Jurkat, Clone E6-1 (cell line): Measurements from ENCODE around the gene SH3TC1. TPM values are rescaled to one million over a fixed set of nuclear protein-coding genes. Genes with fewer than 3 reads are reported as not detected.

Experiments
- DNase-seq: peaks from one replicate; pipeline ENCODE4 v3.0.0-alpha.2; 2011; ENCODE audit warnings: low read depth, low spot score
- H3K4me3 ChIP-seq: 2 replicates; pipeline ENCODE4 v1.5.1; 2011; ENCODE audit warnings: mild to moderate bottlenecking, low read length, control low read depth, moderate library complexity
- polyA plus RNA-seq: library from polyadenylated mRNA; unstranded; fragments of >200 nt; gene quantifications from one replicate; pipeline ENCODE4 v1.2.1, GENCODE V29; 2012; ENCODE audit warnings: missing spikeins; ENCODE audit not compliant: insufficient read length, insufficient read depth

The SH3TC1 gene
- polyA plus RNA-seq: 16.8 TPM

DNA sequence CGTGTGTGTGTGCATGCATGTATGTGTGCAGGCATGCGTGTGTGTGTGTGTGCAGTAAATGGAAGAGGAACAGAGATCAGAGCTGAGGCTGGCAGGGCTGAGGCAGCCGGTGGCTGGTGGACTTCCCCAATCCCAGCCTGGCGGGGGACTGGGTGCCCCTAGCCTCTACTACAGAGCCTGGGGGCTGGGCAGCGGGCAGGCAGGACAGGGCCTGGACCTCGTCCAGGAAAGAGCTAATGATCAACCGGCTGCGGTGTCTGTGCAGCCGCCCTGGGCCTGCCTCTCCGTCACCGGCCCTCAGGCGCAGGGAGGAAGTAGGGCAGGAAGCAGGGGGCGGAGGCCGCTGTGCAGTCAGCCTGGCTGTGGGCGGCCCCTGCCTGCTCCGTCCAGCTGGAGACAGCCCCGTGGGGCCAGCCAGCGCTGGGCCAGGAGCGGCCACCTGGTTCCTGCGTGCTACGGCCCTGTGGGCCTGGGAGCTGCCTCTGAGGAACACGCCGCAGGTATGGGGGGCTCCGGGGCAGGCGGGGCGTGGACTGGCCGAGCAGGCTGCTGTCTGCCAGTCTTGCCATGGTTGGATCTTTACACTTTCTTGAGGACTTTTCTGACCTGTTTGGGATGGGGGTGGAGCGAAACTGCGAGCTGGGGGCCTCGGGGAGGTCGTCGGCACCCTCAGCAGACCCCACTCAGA, at the start of gene SH3TC1:
SH3TC1 (plus strand) TSS at position 385 of the 688 bp plus-strand sequence. CDS start 5,905 bp downstream, outside the sequence.
- peak within 1 kb of the TSS; percentile 64 for H3K4me3 ChIP-seq
- no peak for DNase-seq

DNA sequence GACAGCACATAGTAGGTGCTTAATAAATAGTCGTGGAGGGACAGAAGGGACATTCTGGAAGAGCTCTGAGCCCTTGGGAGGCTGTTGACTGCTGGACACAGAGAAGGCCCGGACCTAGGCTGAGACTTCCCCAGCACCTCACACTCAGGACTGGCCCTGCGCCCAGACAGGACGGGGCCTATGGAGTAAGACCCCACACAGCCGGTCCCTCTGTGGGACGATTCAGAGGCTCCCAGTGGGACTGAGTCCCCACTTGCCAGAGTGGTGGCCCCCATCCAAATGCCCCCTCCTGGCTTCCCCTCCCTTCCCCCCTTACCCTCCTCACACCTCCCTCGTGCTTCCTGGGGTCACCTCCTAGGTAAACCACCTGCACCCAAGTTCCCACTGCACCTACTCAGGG, 49.4 kb upstream of the SH3TC1 start:
- H3K4me3 ChIP-seq: no peak overlapping the region
- no peak for DNase-seq

DNA sequence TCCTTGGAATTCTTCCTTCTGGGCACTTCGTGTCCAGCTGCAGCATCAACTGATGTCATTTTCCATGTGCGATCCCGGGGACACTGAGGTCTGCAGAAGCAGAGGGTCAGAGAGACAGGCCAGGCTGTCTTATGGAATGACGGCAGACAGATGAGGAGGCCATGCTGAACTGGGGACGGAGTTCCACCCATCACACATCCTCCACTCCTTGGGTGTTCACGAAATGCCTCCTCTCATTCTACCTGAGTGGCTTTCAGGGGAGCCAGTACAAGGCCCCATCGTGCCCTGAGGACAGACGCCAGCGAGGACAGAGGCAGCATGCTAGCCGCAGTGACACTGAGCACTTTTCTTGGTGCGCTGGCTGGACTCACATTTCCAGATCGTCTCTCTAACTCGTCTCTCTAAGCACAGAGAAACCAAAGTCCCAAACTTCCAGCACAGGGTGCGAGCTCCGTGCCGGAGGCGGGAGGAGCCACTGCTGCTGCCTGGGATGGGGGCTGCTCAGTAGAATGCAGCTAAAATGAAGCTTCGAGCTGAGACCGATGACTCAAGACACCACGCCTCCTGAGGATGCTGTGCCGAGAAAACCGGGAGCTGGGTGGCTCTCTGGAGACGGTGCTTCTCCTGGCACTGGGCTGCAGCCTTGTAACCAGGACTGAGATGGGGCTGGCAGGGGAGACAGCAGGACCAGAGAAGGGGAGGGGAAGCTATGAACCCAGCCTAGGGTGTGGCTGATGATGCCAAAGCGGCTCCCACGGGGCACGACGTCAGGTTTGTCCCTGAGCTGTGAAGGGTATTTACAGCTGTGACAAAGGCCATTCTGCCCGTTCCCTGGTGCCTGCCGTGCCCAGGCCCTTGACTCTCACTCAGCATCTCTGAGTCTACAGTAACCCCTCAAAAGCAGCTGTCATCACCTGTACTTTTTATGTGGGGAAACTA, 48.7 kb upstream of the SH3TC1 start:
- DNase-seq: no peak
- H3K4me3 ChIP-seq: no peak overlapping the region

DNA sequence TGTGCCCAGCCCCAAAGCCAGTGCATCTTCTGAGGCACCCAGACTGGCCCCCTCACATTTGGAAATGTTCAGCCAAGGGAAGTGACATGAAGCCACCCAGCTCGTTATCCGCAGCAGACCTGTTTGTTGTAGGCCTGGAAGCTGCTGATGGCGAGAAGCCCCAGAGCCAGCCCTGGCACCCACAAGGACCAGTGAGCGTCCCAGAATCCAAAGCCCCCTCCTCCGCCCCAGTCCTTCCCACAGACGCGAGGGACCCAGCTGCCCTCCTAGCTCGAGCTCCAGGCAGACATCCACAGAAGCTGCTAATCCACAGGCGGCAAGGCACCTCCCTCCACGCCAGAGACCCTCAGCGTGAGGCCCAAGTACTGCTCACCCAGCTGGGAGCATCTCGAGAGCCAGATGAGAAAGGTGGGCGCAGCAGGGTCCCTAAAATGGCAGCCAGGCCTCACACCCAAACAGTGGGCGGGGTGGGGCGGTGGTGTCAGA, 47.9 kb upstream of the SH3TC1 start:
- DNase-seq: no peak
- no peak overlapping the region for H3K4me3 ChIP-seq

DNA sequence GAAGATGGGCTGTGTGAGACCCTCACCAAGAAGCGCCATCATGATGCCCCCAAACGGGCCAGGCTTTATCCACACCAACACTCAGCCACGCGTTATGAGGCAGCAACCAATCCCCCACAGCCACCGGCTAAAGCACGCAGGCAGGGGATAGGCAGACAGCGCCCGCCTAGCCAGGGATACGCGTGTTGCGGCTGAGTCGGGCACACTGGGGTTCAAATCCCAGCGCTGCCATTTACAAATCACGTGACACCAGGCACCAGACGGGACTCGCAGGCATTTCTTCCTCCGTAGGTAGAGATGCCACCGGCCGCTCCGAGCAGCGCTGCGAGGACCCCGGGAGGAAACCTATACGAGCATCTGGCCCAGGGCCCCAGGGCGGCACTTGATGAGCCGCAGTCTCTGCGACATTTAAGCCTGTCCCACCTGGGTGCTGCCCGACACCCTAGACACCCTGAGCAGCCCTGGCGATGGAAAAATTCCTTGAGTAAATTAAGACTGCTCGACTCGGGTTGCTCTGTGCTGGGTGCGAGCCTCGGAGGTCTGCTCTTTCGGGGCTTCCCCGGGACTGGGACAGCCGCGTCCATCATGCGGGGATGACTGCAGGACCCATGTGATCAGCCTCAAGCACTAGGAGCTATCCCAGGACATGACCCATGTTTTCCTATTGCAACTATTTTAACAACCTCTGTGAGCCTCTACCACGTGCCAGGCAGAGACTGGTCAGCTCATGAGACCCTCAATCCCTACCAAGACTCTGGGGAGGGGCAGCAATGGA, 46.8 kb upstream of the SH3TC1 start:
- DNase-seq: no peak
- H3K4me3 ChIP-seq: no peak overlapping the region

DNA sequence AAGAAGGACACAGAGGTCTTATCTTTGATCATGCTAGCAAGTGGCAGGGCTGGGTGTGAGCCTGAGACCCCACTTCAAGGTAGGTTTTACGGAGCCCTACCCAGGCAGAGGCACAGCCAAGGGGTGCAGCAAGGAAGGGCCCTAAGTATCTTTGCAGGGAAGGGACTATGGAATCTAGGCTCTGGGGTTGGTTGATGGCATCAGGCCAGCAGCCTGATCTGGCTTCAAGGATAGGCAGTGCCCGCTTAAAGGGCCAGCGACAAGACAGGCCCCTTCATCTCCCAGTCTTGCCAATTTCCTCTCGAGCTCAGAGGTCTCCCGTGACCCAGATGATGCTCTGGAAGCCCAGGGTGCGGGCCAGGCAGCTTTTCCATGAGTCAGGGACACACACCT, 46.2 kb upstream of the SH3TC1 start:
- no peak for DNase-seq
- H3K4me3 ChIP-seq: no peak overlapping the region

DNA sequence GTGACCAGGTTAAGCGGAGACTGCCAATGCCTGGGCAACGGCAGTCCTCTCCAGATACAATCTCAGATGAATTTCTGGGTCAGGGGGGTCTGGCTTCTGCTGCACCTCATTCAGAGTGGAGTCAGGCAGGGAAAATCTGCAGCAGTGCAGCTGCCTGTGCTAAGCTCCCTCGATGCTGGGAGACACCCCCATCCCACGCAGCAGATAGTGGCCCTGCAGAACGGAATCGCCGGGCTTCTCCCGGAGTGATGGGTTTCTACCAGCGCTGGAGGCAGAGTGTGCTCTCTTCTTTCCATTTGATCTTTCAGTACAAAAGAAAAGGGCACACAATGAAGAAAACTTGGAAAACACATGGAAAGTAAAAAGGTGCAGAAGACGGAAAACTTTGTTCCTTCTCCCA, 45.6 kb upstream of the SH3TC1 start:
- DNase-seq: no peak

DNA sequence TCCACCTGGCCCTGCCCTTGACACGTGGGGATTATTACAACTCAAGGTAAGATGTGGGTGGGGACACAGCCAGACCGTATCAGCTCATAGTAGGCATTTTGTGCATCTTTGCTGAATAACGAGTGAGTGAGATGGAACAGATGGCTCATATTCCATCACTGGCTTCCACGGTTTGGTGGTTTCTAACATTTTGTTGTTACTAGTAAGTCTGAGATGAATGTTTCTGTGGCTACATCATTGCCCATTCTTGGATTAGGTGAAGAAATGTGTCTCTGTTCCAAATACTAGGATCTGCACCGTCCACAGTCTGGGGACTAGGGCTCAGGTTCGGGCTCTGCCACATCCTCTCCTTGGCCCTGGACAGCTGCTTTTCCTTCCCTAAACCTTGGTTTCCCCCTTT, 44.0 kb upstream of the SH3TC1 start:
- no peak for DNase-seq
- H3K4me3 ChIP-seq: no peak overlapping the region

More for the DNA sequence above, 45.6 kb upstream of the SH3TC1 start:
- H3K4me3 ChIP-seq: no peak overlapping the region

DNA sequence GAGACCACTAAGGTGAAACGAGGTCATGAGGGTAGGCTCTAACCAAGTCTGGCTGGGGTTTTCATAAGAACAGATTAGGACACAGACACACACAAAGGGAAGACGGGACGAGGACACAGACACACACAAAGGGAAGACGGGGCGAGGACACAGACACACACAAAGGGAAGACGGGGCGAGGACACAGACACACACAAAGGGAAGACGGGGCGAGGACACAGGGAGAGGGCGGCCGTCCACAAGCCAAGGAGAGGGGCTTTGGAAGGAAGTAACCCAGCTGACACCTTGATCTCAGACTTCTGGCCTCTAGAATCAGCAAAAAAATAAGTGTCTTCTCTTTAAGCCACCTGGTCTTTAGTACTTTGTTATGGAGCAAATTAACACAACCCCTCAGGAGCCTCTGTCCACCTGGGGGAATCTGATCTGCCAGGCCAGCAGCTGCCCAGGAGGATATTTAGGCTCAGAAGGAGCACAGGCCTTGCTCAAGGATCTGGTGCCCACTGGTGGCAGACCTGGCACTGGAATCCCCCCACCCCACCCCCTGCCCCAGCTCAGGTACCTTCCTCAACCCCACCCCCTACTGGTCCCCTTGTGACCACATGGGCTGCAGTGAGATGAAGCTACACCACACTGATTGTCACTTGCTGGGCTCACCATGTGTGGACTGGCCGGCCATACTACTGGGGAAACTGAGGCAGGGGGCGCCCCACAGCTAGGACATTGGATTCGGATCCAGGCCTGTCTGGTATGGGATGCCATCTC, 43.2 kb upstream of the SH3TC1 start:
- H3K4me3 ChIP-seq: no peak overlapping the region
- DNase-seq: no peak

DNA sequence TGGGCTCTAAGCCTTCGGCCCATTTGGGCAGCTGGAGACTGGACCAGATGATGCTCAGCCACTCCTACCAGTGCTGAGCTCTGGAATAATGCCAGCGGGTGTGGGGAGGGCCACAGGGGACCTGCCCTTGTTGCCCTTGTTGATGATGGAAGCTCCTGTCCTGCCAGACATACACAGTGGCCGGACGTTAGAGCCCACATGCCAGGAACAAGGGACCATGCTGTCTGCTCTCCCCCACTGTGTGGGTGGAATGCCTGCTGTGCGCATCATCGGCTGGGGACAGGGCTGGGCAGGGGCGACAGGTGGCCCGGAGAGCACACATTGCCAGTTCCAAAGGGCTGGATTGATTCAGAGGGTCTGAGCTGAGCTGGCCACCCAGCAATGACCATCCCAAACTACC, 42.5 kb upstream of the SH3TC1 start:
- no peak overlapping the region for H3K4me3 ChIP-seq
- DNase-seq: no peak

DNA sequence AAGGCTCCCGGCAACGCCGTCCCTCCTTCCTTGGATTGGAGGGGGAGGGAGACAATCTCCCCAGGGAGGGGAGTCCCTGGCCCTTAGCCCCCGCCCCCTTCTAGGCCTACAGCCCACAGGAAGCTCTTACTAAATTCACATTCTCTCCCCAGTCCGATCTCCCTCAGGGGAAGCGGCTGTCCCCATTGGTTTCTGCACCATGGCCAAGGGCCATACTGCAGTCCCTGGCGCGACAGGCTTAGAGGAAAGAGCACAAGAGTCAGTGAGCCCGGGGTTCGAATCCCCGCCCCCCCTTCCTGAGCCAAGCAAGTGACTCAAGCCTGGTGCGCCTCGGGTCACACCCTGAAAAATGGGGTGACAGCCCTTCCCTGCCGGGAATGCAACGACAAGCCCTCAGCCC, 41.6 kb upstream of the SH3TC1 start:
- DNase-seq: no peak
- no peak overlapping the region for H3K4me3 ChIP-seq

DNA sequence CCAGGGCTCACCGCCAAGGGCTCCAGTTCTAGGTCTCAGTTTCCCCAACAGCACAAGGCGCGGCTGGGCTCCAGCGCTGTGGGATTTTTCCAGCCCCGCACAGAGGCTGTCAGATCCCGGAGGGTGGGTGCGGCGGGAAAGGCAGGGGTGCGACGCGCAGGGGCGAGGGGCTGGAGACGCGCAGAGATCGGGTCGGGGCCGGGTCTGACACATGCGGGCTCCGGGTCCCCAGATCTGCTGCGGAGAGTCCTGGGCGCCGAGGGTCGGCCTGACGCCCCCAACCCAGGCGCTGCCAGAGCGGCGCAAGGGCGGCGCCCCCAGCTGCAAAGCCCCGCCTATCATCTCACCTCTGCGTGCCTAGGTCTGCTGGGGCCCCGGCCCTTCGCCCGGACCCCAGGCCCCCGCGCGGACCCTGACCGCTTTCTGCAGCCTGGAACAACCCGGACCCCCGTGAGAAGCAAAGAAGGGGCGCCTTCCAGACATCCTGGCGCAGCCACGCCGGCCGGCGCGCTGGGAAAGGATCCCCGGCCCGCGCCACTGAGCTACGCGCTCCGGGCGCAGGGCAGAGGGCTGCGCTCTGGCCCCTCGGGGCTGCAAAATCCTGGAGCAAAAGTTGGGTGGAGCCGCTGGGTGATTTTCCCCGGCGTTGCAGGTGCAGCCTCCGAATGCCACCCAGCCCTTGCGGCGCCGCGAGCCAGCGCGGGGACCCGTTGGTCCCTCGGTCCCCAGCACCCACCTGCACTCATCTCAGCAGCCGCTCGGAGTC, 41.0 kb upstream of the SH3TC1 start:
- DNase-seq: no peak
- peak overlapping the region; percentile 62 for H3K4me3 ChIP-seq

DNA sequence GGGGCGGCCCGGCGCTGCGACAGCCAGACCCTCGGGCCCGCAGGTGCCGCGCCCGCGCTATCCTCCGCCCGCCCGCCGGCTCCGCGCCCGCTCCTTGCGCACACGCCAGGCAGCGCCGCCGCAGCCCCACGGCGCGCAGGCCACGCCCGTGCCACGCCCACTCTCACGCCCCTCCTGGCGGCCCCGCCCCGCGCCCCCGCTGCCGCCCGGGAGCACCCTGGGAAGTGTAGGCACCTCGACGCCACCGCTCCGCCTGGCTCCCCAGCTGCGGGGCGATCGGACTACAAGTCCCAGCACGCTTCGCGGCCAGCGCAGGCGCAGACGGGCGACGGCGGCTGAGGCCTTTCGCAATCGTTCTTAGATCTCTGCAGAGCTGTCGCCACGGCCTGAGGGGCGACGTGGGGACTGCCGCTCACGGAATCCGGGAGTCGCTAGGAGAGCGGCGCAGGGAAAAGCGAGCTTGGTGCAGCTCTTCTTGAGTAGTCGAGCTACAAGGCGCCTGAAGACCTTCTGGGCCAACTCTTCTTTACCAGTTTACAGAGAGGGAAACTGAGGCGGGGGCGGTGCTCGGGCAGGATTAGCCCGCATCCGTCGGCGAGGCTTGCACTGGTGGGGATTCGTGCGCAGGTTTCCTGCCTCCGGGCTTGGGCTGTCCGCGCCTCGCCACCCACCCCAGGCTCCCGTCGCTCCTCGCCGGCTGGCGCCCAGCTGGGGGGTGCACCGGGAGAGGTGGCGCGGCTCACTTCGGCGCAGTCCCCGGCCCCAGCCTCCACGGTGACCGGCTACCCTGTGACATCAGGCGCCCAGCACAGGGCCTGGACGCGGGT, 40.2 kb upstream of the SH3TC1 start, which contains the start of gene ABLIM2:
ABLIM2 (minus strand) TSS at position 104 of the 827 bp plus-strand sequence. CDS start 124 bp downstream, outside the sequence.
- peak within 1 kb of the TSS; percentile 72 for H3K4me3 ChIP-seq
- peak; percentile 98 for DNase-seq

DNA sequence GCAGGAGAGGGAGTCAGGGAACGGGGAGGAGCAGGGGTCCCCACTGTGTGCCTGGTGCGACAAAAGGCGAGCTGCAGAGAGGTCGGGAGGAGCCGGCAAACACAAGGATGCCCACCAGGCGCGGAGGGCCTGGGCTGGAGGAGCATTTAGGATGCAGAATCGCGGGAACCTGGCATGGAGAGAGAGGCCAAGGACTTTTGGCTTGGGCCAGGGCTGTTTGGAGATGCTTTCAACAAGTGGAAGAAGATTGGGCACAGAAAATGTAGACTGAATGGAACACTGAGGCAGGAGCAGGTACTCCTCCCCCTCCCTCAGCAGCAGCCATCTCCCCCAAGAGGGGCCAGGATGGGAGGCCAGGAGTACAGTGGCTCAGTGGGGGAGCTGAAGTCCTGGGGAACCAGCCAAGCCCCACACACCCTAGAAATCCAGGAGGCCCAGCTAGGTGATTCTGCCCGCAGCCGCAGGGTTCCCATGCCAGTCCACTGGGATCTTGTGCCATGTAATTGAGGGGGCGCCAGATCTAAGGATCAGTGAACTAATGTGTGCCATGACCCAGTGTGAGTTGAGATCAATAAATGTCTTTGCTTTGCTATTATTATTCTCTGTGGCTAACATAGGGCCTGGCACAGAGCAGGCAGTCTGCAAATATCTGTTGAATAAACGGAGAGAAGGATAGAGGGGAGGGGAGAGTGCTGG, 39.4 kb upstream of the SH3TC1 start:
- no peak for DNase-seq

DNA sequence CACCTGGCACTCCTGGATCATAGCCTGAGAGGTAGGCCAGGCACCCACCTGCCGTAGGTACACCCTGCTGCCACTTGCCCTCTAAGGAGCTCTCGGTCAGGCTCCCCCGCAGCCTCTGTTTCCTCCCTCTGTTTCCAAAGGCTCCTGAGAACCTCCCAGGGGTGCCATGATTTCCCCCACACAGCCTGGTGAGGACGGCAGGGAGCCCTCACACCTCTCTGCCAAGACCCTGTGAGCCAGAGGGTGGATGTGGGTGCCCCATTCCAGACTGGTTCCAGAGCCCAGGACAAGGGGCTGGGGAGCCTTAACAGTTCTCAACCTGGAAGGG, 38.9 kb upstream of the SH3TC1 start:
- DNase-seq: no peak
- no peak overlapping the region for H3K4me3 ChIP-seq

More for the DNA sequence above, 39.4 kb upstream of the SH3TC1 start:
- peak overlapping the region; percentile 72 for H3K4me3 ChIP-seq

DNA sequence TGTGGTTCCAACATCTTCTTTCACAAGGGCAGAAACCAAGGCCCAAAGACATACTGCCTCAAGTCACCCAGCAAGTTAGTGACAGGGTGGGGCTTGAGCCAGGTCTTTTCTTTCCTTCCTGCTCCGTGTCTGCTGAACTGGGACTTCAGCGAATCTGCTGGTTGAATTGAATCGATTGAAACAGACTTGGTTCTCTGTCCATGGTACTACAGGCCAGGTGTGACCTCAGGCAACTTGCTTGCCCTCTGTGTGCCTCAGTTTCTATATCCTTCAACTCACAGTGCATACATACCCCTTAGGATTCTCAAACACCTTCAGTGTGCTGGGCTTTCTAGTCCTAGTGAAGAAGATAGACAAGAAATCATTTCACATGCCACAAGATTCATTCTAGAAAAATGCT, 38.5 kb upstream of the SH3TC1 start:
- H3K4me3 ChIP-seq: no peak overlapping the region
- no peak for DNase-seq

DNA sequence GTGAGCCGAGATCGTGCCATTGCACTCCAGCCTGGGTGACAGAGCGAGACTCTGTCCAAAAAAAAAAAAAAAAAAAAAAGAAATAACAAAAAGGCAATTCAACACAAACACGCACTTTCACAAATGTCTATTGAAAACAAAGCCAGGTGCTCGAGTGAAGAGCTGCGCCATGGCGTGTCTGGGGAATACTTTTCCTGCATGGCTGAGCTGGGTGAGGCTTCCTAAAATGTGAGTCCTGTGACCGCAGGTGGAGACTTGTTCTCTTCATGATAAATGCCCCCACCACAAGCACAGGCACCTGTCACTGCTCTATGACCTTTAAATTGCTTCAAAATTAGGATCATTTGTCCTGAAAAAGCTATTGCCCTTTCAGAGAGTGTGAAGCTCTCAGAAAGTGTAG, 36.5 kb upstream of the SH3TC1 start:
- H3K4me3 ChIP-seq: no peak overlapping the region
- DNase-seq: no peak
